Osteoblast (primary cell): ENCODE results near the gene BHLHE23. TPM values are rescaled to one million over a fixed set of nuclear protein-coding genes. Genes with fewer than 3 reads are reported as not detected.

ENCODE experiments used
- DNase-seq: peaks from one replicate; pipeline ENCODE4 v3.0.0; 2011; ENCODE audit warnings: low spot score, mixed read lengths; ENCODE audit not compliant: insufficient read length; ENCODE audit errors: missing footprints
- H2AFZ ChIP-seq: 2 replicates; pipeline ENCODE4 v1.6.0; 2011; ENCODE audit warnings: mild to moderate bottlenecking, low read length
- H3K27ac ChIP-seq: 2 replicates; pipeline ENCODE4 v1.5.1; 2011; ENCODE audit warnings: mild to moderate bottlenecking, low read depth, low read length, moderate library complexity
- H3K27me3 ChIP-seq: 2 replicates; pipeline ENCODE4 v1.6.0; 2012; ENCODE audit warnings: mild to moderate bottlenecking, control low read depth, inconsistent platforms, low read length, moderate library complexity; ENCODE audit not compliant: insufficient read depth
- H3K36me3 ChIP-seq: 2 replicates; pipeline ENCODE4 v1.5.1; 2011; ENCODE audit warnings: mild to moderate bottlenecking, low read length, control low read depth, moderate library complexity; ENCODE audit not compliant: insufficient read depth
- H3K4me1 ChIP-seq: 2 replicates; pipeline ENCODE4 v1.5.1; 2011; ENCODE audit warnings: mild to moderate bottlenecking, low read length, control low read depth, moderate library complexity; ENCODE audit not compliant: insufficient read depth
- H3K4me2 ChIP-seq: 2 replicates; pipeline ENCODE4 v1.6.0; 2011; ENCODE audit warnings: mild to moderate bottlenecking, low read length; ENCODE audit not compliant: insufficient read depth
- H3K4me3 ChIP-seq: fragments of 200-600 bp; sonication (generic); 3 replicates; pipeline ENCODE4 v1.5.1; 2012; ENCODE audit warnings: mild to moderate bottlenecking, low read length, inconsistent platforms; ENCODE audit not compliant: insufficient read depth
- H3K79me2 ChIP-seq: 2 replicates; pipeline ENCODE4 v1.6.0; 2012; ENCODE audit warnings: mild to moderate bottlenecking, low read length, control low read depth, inconsistent platforms; ENCODE audit not compliant: insufficient read depth
- H3K9me3 ChIP-seq: 2 replicates; pipeline ENCODE4 v1.5.1; 2011; ENCODE audit warnings: low read depth, low read length, control low read depth
- H4K20me1 ChIP-seq: 2 replicates; pipeline ENCODE4 v1.6.0; 2012; ENCODE audit warnings: mild to moderate bottlenecking, low read length, control low read depth; ENCODE audit not compliant: insufficient read depth
- total RNA-seq: library from RNA; depleted of rRNA; stranded (reverse); fragments of >200 nt; gene quantifications from 2 replicates; pipeline ENCODE4 v1.2.3, GENCODE V29; 2012
- TF ChIP-seq, protein P1 (sequence below): IDR thresholded peaks from 2 replicates; pipeline ENCODE4 v1.5.1; 2011; ENCODE audit warnings: mild to moderate bottlenecking, low read depth, low read length, moderate library complexity; ENCODE audit errors: extremely low read depth

The BHLHE23 gene
- total RNA-seq, 1 donor = not detected

GRCh38 chr20:62977613-62978560, 28.9 kb downstream of the BHLHE23 start:
- no peaks in the 10 kb centered on the region for H3K4me1 ChIP-seq
- no peak overlapping the region for H3K4me2 ChIP-seq
- H3K9me3 ChIP-seq = no peaks in the 10 kb centered on the region
- H3K27ac ChIP-seq = no peak overlapping the region
- no peaks in the 10 kb centered on the region for H4K20me1 ChIP-seq
- no peaks in the 10 kb centered on the region for H3K79me2 ChIP-seq
- no peaks in the 10 kb centered on the region for H3K36me3 ChIP-seq
- H3K4me3 ChIP-seq = no peak overlapping the region
- TF ChIP-seq, protein P1, sequence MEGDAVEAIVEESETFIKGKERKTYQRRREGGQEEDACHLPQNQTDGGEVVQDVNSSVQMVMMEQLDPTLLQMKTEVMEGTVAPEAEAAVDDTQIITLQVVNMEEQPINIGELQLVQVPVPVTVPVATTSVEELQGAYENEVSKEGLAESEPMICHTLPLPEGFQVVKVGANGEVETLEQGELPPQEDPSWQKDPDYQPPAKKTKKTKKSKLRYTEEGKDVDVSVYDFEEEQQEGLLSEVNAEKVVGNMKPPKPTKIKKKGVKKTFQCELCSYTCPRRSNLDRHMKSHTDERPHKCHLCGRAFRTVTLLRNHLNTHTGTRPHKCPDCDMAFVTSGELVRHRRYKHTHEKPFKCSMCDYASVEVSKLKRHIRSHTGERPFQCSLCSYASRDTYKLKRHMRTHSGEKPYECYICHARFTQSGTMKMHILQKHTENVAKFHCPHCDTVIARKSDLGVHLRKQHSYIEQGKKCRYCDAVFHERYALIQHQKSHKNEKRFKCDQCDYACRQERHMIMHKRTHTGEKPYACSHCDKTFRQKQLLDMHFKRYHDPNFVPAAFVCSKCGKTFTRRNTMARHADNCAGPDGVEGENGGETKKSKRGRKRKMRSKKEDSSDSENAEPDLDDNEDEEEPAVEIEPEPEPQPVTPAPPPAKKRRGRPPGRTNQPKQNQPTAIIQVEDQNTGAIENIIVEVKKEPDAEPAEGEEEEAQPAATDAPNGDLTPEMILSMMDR = no peak
- no peak for DNase-seq
- no peak overlapping the region for H2AFZ ChIP-seq
- H3K27me3 ChIP-seq = peaks cover 71% of the 10 kb centered on the region

DNA sequence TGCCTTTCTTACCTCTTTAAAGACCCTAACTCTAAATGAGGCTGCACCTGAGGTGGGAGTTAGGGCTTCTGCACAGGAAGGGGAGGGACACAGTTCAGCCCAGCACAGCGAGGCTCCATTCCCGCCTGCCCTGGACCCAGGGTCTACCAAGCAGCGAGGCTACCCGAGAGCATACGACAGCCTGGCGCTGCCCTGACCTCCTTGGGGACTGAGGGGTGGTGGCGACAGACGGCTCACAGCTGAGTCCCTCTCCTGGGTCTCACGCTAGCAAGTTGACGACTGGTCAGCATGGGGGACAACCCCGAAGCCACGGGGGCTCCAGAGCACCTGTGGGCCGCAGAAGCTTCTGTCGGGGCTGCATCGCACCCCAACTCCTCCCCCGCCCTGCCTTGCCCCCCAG, 29.9 kb downstream of the BHLHE23 start:
- H3K4me1 ChIP-seq = no peaks in the 10 kb centered on the region

GRCh38 chr20:62975812-62976508, 30.8 kb downstream of the BHLHE23 start:
- Histone ChIP-seq H3K9me3 (no peaks in the 10 kb centered on the region), H3K27me3 (peaks cover 70% of the 10 kb centered on the region), H3K27ac (no peak overlapping the region)

More for the DNA sequence above, 29.9 kb downstream of the BHLHE23 start:
- Histone ChIP-seq H3K79me2 (no peaks in the 10 kb centered on the region), H2AFZ (no peak overlapping the region), H3K36me3 (no peaks in the 10 kb centered on the region), H4K20me1 (no peaks in the 10 kb centered on the region), H3K9me3 (no peaks in the 10 kb centered on the region), H3K27ac (no peak overlapping the region), H3K27me3 (peaks cover 75% of the 10 kb centered on the region), H3K4me2 (no peak overlapping the region), H3K4me3 (no peak overlapping the region)
- TF ChIP-seq, protein P1 = no peak
- no peak for DNase-seq

More at GRCh38 chr20:62975812-62976508, 30.8 kb downstream of the BHLHE23 start:
- H3K4me1 ChIP-seq = no peaks in the 10 kb centered on the region
- no peak overlapping the region for H2AFZ ChIP-seq
- H4K20me1 ChIP-seq = peaks cover 2% of the 10 kb centered on the region
- no peak overlapping the region for H3K4me3 ChIP-seq
- no peaks in the 10 kb centered on the region for H3K79me2 ChIP-seq
- H3K36me3 ChIP-seq = no peaks in the 10 kb centered on the region
- no peak overlapping the region for H3K4me2 ChIP-seq
- no peak for DNase-seq
- TF ChIP-seq, protein P1 = no peak
